HG03175 (cell line): Measurements from ENCODE around the gene OR52J3.

ENCODE experiments used
- ATAC-seq: cut with Tn5 transposase; IDR thresholded peaks from one replicate; pipeline ENCODE4 v1.9.1; 2021; ENCODE audit warnings: mild to moderate bottlenecking, moderate library complexity; ENCODE audit not compliant: unreplicated experiment

OR52J3 gene

GRCh38 chr11:5092821-5093585, 46.7 kb downstream of the OR52J3 start:
- ATAC-seq: no peak

GRCh38 chr11:5096011-5096410, 49.7 kb downstream of the OR52J3 start:
- no peak for ATAC-seq
